Muscle of back (tissue), 13 donors: ENCODE measurements around the gene IFRD1. TPM values are rescaled to one million over a fixed set of nuclear protein-coding genes. Genes with fewer than 3 reads are reported as not detected.

ENCODE experiments used
- DNase-seq, 3 donors: peaks; one replicate each; pipeline versions ENCODE4 v3.0.0 to v3.0.0-alpha.2; 2013
- long read RNA-seq, 9 donors: transcript quantifications; one replicate each; lab custom pipeline, GENCODE V29; 2026
- polyA plus RNA-seq, 10 donors: library from polyadenylated mRNA; unstranded; fragments of 120-200 nt; gene quantifications; one replicate each; pipeline ENCODE4 v1.2.1, GENCODE V29; 2013; ENCODE audit not compliant: insufficient read length in 10 of 10

The IFRD1 gene
- polyA plus RNA-seq = 10 to 100 TPM; 21.1 to 34.4 (median 30.1) TPM
- long read RNA-seq, donor 1, transcript IFRD1-202 (12 exons, 2,290 nt) = major isoform, 8 of 23 reads
- long read RNA-seq, donor 1, partial matches to known transcripts = 15 of 23 reads
- long read RNA-seq, donor 1, other reads (novel, unspliced or antisense) = 0 of 23 reads
- long read RNA-seq, donor 2, partial matches to known transcripts = 7 of 10 reads
- long read RNA-seq, donor 2, other reads (novel, unspliced or antisense) = 0 of 10 reads
- long read RNA-seq, donor 3 = 0 reads
- long read RNA-seq, donor 4, partial matches to known transcripts = 14 of 18 reads
- long read RNA-seq, donor 4, other reads (novel, unspliced or antisense) = 0 of 18 reads
- long read RNA-seq, donor 5, transcript IFRD1-202 (12 exons, 2,290 nt) = major isoform, 9 of 9 reads
- long read RNA-seq, donor 5, partial matches to known transcripts = 0 of 9 reads
- long read RNA-seq, donor 5, other reads (novel, unspliced or antisense) = 0 of 9 reads
- long read RNA-seq, donor 6, partial matches to known transcripts = 12 of 17 reads
- long read RNA-seq, donor 6, other reads (novel, unspliced or antisense) = 0 of 17 reads
- long read RNA-seq, donor 7, partial matches to known transcripts = 6 of 12 reads
- long read RNA-seq, donor 7, other reads (novel, unspliced or antisense) = 0 of 12 reads
- long read RNA-seq, donor 8, transcript IFRD1-202 (12 exons, 2,290 nt) = major isoform, 6 of 13 reads
- long read RNA-seq, donor 8, partial matches to known transcripts = 6 of 13 reads
- long read RNA-seq, donor 8, other reads (novel, unspliced or antisense) = 0 of 13 reads
- long read RNA-seq, donor 9, partial matches to known transcripts = 0 of 3 reads
- long read RNA-seq, donor 9, other reads (novel, unspliced or antisense) = 0 of 3 reads

GRCh38 chr7:112449902-112450806 lies at the start of gene IFRD1:
IFRD1 (plus strand) TSS chr7:112450460; CDS start chr7:112450689, 229 bp downstream.
- peak; percentile 97 to 99 (median 98) for DNase-seq

DNA sequence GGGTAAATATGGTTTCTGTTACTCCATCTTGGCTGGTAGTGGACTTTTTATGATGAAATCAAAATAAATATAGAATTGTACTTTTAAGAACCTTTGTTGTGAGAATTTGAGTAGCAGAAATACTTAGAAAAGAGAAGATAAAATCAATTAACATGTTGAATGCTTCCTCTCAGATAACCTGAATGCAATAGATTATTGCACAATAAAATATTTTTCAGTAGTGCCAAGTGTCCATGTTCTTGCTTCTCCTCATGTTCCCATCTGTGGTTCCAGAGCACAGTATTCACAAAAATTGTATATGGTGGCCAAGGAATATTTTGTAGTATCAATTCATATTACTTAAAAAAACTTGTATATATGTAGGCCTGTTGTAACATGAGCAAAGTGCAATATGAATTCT lies 45.9 kb upstream of the IFRD1 start:
- DNase-seq = no peak

GRCh38 chr7:112405286-112405685 lies 45.0 kb upstream of the IFRD1 start:
- DNase-seq = no peak

DNA sequence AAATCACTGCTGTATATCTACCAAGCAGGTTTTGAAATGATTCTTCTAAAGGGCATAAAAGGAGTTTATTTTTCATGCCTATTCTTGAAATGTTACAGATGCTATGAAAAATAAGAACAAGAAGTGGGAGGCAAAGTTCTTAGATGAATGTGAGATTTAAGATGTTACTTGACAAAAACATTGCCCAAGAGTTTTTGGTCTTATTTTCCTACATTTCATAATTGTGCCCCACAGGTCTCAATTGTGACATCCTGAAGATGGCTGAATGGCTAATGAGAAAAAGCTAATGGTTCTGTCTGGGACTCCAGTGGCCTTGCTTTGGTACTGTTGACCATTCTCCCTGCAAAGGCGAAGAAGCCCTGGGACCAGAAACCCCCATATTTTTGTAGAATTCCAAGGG lies 43.0 kb upstream of the IFRD1 start:
- DNase-seq = no peak

DNA sequence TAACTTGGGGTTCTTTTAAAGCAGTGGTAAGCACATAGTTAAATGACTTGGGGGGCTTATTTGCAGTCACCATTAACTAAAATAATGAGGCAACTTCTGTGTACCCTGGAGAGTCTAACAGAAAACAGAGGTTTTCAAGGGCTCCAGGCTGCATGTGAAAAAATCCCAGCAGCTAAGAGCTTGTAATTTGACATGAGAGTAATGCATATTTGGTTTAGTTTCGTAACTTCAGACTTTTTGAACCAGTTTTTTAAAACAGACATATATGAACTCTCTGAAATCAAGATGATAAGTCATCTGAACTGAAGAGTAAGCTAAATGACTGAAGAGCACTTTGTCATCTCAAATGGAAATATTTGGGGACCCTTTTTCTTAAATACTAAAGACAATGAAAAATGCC lies 40.2 kb upstream of the IFRD1 start:
- no peak for DNase-seq

DNA sequence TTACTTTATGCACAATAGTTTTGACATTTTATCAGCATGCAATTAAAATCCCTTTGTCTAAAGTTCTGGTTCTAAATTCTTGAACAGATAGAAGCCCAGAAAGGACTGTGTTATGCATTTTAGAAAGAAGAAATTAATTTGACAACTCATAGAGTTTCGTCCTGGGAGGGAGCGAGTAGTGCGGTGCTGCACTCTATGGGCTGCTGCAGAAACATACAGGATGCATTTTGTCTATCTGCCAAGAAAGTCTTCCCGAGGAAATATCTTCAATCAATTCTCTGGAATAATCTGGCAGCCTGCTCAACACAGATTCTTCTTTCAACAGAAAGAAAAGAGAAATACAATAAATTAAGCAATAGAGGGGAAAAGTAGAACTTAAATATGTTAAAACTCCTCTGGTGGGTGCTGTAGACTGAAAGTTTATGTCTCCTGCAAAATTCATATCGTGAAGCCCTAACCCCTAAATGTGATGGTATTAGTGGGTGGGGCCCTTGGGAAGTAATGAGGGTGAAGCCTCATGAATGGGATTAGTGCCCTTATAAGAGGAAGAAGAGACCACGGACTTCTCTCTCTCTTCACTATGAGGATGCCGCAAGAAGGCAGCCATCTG lies 39.0 kb upstream of the IFRD1 start:
- peak in 2 of 3 donors; percentile 63 to 78 for DNase-seq

- DNase-seq = no peak
Measured at GRCh38 chr7:112414855-112415490, 35.3 kb upstream of the IFRD1 start.

DNA sequence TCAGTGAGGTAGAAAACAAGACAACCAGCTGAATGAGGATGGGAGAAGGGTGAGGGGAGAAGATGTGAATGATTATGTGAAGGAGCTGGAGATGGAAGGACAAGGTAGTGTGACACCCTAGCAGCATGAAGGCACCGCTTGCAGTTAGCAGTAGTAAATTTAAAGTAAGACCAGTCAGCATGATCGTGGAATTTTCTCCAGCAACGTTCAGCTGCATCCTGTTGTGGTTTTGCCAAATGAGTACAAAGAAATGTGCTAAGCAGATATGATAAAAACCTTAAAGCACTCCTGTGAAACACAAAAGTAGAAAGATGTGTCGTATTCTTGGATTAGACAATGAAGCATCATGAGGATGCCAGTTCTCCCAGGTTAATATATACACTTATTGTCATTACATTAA lies 34.1 kb upstream of the IFRD1 start:
- no peak for DNase-seq

DNA sequence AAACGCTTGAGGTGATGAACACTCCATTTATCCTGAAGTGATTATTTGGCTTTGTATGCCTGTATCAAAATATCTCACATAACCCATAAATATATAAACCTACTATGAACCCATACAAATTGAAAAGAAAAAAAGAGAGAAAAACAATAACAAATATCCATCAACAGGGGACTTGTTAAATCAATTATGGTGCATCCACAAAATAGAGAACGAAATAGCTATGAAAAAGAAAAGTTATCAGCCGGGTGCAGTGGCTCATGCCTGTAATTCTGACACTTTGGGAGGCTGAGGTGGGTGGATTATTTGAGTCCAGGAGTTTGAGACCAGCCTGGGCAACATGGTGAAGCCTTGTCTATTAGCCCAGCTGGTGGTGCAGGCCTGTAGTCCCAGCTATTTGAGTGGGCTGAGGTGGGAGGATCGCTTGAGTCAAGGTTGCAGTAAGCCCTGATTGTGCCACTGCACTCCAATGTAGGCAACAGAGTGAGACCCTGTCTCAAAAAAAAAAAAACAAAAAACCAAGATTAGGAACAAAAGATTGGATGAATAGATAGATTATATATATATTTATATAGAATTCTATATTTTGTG lies 30.6 kb upstream of the IFRD1 start:
- no peak for DNase-seq

- peak in 1 of 3 donors; percentile 20 for DNase-seq
Measured at GRCh38 chr7:112420236-112420861, 29.9 kb upstream of the IFRD1 start.

- DNase-seq = peak in 1 of 3 donors; percentile 47
Measured at GRCh38 chr7:112421666-112422486, 28.4 kb upstream of the IFRD1 start.

- peak in 2 of 3 donors; percentile 37 to 60 for DNase-seq
Measured at GRCh38 chr7:112422842-112423496, 27.3 kb upstream of the IFRD1 start.

GRCh38 chr7:112423987-112424386 lies 26.3 kb upstream of the IFRD1 start:
- DNase-seq = no peak

DNA sequence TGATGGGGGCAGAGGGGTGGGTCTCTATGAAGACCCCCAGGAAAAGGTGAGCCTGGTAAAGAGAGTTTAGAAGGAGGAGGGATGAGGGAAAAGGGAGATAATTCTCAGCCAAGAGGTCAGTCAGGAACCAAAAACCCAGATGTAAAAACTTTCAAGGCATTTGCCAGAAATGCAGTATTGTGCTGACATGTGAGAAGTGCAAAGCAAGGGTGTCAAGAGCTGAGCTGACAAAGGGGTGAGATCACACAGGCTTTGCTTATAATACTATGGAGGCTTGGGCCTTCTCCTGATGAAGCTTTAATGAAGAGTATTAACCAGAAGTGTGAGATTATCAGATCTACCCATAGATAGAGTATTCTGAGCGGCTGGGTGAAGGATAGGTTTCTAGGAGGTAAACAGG lies 22.3 kb upstream of the IFRD1 start:
- no peak for DNase-seq

DNA sequence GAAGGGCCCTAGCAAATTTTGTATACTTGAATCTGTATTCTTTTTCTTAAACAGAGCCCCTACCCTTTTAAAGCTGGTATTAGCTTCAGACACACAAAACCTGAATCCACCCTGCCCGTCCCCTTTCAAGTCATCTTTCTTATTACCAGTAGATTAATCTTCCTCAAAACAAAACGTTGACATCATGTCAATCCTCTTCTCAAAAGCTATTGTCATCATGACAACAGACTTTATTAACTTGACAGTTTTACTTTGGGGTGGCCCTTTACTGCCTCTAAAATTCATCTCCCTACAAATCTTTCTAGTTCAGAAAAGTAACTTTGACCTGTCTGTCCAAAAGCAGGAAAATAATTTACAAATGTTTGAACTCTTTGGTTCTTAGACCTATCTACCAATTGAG lies 21.5 kb upstream of the IFRD1 start:
- DNase-seq = no peak

- DNase-seq = no peak
Measured at GRCh38 chr7:112430649-112431048, 19.6 kb upstream of the IFRD1 start.

GRCh38 chr7:112431803-112432202 lies 18.5 kb upstream of the IFRD1 start:
- no peak for DNase-seq

- no peak for DNase-seq
Measured at GRCh38 chr7:112433289-112433688, 17.0 kb upstream of the IFRD1 start.
